Glomerular visceral epithelial cell (primary cell): Measurements from ENCODE around the gene PPP2R3B.
"Not testable (repeated sequence)": the region's sequence is repeated elsewhere in the genome, so short reads cannot be mapped to it uniquely, and the experiment has no call there.

Experiments used
- DNase-seq: peaks from one replicate; pipeline ENCODE4 v3.0.0-alpha.2; 2016; ENCODE audit errors: extremely low spot score

The PPP2R3B gene, protein sequence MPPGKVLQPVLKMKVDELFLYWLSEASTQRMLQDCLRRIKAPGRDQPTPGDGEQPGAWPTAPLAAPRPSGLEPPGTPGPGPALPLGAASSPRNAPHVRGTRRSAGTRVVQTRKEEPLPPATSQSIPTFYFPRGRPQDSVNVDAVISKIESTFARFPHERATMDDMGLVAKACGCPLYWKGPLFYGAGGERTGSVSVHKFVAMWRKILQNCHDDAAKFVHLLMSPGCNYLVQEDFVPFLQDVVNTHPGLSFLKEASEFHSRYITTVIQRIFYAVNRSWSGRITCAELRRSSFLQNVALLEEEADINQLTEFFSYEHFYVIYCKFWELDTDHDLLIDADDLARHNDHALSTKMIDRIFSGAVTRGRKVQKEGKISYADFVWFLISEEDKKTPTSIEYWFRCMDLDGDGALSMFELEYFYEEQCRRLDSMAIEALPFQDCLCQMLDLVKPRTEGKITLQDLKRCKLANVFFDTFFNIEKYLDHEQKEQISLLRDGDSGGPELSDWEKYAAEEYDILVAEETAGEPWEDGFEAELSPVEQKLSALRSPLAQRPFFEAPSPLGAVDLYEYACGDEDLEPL

DNA sequence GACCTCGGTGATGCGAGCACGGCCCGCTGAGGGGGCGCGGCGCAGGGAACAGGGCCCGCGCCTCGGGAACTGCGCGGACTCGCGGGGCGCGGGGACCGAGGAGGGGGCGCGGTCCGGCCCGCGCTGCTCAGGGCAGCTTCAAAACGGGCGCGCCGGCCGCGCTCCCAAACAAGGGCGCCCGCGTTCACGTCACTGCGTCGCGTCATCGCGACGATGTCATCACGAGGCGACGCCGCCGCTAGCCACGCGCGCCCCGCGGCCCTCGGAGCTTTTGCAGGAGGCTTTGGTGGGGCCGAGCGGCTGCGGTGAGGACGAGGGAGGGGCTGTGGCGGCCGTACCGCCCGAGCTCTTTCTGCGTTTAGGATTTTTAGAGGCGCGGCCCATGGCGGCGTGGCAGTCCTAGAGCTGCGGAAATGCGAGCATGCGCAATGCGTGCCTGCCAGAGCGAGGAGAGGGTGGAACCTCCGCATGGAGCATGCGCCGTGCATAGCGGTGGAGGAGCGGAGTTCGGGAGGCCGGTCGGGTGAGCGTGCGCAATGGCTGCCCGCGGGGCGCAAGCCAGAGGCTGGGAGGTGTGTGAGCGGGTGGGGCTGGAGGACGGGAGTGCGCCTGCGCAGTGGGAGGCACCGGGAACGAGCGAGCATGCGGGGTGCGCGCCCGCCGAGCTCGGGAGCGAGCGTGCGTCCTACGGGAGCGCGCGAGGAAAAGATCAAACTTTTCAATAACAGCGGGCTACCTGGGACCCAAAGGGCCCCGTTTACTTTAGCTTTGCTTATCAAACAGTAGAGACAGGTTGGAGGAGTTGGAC, at the start of gene PPP2R3B:
TSS of gene PPP2R3B (minus strand) at position 140 of the 808 bp plus-strand sequence. CDS start 216 bp downstream, outside the sequence.
- peak; percentile 99 for DNase-seq

DNA sequence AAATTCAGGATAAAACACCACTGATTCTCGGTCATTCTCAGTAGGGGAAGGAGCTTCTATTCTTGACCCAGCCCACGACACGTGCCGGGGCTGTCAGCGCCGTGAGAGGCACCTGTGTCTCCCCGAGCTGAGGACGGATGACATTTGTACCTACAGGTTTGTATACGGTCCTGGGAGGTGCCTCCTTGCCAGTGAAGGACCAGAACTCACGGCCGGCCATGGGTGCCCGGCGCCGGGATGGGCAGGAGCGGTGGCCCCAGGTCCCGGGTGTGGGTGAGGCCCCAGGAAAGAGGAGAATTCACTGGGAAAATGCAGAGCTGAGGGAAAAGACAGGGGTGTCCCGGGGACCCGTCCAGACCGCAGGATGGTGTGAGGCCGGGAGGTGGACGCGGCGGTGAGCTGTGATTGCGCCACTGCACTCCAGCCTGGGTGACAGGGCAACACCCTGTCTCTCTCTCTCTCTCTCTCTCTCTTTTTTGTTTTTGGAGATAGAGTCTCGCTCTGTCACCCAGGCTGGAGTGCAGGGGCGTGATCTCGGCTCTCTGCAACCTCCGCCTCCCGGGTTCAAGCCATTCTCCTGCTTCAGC, 48.9 kb upstream of the PPP2R3B start:
- DNase-seq = no peak

DNA sequence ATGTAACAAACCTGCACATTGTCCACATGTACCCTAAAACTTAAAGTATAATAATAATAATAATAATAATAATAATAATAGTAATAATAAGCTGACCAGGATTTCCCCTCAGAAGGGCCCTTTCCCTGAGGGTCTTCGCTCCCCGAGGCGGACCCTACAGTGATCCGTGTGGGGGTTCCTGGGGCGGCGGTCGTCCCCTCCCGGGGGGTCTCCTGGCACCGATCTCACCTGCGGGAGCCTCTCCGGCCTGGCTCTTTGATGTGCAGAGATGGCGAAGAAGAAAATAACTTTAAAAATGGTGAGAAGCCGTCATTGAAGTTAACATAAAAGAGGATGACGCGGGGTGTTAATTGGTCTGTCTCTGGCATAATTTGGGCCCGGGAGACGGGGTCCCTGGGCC, 48.2 kb upstream of the PPP2R3B start:
- DNase-seq = no peak

DNA sequence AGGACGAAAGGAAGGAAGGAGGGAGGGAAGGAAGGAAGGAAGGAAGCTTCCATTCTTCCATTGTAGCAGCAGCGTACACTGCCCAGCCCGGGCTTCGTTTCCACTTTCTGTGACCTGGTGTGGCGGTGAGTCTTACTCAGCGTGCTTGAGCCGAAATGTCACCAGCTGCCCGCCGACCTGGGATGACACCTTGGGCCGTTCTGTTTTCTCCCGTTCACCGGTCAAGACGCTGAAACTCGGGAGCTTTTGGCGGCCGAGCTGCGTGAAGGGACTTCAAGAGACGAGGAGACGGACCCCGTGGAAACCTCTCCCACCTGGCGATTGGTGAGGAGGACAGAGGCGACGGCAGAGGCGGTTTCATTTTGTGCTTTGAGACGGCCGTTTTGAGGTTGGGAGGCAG, 47.1 kb upstream of the PPP2R3B start:
- no peak for DNase-seq

DNA sequence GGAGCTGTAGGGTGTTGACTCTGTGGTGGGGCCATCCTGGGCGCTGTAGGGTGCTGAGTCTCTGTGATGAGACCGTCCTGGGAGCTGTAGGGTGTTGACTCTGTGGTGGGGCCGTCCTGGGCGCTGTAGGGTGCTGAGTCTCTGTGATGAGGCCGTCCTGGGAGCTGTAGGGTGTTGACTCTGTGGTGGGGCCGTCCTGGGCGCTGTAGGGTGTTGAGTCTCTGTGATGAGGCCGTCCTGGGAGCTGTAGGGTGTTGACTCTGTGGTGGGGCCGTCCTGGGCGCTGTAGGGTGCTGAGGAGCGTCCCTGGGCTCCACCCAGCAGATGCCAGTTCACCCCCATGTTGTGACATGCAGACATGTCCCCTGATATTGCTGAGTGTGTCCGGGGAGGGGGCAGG, 46.0 kb upstream of the PPP2R3B start:
- DNase-seq = not testable (repeated sequence)

DNA sequence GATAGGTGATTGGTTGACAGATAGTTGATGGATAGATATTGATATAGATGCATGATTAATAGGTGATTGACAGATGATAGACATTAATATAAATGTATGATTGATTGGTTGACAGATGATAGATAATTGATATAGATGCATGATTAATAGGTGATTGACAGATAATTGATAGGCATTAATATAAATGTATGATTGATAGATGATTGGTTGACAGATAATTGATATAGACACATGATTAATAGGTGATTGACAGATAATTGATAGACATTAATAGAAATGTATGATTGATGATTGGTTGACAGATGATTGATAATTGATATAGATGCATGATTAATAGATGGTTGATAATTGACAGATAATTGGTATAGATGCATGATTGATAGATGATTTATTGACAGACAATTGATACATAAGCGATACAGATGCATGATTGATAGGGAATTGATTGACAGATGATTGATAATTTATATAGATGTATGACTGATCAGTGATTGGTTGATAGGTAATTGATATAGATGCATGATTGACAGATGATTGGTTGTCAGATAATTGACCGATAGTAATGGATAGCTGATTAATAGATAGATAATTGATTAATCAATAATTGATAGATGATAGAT, 44.9 kb upstream of the PPP2R3B start:
- no peak for DNase-seq

DNA sequence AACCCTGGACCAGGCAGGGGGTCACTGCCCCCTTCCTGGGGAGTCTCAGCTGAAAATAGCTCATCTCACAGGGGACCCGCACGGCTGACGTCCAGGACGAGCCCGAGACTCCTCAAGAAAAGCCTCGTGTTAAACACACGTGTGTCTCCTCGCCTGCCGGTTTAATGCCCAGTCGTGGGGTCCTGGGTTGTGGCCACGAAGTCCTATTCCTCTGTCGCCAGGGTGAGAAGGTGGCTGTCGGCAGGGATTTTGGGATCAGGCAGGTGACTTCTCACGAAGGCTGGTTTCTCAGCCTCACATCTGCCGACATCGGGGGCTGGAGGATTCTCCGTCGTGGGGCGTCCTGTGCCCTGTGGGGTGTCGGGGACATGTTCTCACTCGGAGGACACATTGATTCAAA, 44.3 kb upstream of the PPP2R3B start:
- no peak for DNase-seq

DNA sequence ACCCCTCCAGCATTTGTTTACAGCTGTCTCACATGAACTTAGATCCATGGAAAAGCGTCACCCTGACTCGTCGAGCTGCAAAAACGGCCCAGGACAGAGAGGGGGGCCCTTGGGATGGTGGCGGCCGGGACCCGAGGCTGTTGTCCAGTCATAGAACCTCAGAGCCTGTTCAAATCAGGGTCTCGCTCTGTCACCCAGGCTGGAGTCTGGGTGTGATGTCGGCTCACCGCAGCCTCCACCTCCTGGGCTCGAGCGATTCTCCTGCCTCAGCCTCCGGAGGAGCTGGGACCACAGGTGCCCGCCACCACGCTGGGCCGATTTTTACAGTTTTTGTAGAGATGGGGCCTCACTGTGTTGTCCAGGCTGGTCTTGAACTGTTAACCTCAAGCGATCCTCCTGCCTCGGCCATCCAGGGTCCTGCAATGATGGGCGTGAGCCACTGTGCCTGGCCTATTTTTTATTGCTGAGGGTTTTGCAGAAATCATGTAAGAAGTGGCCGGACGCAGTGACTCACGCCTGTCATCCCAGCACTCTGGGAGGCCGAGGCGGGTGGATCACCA, 42.6 kb upstream of the PPP2R3B start:
- DNase-seq = no peak

DNA sequence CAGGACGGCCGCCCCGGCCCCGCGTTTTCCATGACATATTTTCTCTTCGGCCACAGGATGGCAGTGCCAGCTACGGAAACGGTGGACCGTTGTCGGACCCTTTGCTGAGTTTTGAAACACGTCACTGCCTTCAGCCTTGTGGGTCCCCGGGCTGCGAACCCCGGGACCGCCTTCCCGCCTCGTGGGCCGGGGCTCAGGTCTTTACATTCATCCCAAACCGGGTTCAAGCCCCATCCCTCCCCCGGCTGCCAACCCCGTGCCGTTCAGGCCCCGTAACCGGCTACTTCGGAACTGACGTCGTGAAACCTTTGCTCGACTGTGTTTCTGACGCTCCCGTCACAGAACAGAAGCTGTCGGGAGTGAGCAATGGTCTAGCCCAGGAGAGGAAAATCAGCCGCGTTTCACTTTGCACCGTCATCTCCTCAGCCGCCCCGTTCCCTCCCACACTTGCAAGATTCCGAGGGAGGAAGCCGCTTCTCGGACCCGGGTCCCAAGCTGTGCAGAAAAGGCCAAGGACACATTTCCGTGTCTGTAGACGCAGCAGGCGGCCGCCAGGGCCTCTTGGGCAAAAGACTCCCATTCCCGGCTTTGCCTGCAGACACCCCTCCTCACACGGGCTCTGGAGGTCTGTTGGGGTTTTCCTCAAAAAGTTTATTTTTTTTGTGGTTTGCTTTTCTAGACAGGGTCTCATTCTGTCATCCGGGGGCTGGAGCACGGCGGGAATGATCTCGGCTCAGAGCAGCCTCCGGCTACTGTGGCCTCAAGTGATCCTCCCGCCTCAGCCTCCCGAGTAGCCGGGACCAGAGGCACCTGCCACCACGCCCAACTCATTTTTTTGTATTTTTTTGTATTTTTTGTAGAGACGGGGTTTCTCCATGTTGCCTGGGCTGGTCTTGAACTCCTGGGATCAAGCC, 41.4 kb upstream of the PPP2R3B start:
- no peak for DNase-seq

DNA sequence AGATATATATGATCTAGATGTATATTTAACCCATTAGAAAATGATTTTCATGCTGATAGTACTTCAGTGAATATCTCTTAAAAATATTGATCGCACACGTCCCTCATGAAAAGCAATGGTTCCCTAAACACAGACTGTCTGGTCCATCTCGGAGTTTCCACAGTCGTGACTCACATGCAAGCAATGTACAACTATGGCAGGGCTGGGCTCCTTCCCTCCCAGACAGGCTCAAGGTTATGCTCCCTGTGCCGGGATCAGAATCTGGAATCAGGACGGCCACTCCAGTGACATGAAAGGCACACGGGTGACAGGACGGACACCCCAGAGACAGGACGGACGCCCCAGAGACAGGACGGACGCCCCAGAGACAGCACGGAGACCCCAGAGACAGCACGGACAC, 40.2 kb upstream of the PPP2R3B start:
- DNase-seq = no peak

DNA sequence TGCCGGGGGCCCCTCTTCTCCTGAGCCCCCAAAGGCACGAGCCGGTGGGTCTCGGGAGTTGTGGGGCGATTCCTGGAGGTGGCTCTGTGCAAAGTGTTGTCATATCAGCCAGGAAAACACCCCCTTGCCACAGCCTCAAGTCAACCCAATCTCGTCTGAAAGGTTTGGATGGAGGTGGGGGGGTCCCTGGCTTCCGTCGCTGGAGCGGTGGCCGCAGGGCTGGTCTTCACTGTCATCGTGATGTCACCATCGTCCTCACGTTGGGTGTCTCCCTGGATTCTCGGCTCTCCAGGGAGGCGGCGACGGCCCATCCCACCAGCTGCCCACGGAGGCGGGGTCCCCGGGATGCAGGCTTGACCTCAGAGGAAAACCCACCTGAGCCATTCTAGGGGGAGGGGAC, 38.3 kb upstream of the PPP2R3B start:
- no peak for DNase-seq

DNA sequence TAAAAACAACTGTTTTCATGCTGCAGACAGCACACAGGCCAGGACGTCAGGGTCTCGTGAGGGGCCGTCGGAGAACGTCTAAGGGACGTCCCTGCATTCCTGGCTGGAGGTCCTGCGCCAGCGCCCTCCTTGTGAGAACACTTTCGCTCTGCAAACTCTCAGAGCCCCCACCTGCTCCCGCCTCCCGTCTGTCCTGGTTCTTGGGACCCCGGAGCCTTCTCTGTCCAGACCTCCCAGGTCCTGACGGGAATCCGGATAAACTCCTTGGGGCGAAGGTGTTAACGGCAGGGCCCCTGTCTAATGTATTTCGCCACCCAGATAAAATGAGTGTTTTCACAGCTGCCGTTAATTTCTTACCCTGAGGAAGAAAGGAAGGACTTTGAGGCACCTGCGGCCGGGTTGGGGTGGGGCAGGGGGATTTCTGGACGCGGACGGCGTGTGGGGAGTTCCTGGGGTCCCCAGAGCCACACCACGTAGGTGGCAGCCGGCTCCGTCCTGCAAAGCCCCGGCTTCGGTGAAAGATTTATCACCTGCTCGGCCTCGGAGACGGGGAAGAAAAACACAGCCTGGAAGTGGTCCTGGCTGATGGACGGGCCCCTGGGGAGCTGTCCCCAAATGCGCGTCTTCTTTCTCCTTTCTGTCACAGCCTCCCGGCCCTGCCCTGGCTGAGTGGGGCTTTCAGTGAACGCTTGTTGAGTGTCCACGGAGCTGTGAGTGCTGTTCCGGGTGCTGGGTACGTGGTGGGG, 35.1 kb upstream of the PPP2R3B start:
- no peak for DNase-seq

DNA sequence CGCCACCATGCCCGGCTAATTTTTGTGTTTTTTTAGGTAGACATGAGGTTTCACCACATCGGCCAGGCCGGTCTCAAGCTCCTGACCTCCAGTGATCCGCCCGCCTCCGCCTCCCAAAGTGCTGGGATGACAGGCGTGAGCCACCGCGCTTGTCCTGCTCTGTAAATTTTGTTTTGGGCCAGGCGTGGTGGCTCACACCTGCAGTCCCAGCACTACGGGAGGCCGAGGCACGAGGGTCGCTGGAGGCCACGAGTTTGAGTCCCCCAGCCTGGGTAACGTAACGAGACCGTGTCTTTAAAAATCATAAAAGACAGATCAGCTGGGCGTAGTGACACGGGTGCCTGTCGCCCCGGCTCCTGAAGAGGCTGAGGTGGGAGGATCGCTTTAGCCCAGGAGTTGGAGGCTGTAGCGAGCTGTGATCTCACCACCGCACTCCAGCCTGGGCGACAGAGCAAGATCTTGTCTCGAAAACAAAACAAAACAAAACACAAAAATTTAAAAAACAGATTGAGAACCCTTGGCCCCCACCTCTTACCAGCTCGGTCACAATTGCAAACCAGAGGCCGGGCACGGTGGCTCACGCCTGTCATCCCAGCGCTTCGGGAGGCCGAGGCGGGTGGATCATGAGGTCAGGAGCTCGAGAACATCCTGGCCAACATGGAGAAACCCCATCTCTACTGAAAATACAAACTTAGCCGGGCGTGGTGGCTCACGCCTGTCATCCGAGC, 34.0 kb upstream of the PPP2R3B start:
- no peak for DNase-seq

DNA sequence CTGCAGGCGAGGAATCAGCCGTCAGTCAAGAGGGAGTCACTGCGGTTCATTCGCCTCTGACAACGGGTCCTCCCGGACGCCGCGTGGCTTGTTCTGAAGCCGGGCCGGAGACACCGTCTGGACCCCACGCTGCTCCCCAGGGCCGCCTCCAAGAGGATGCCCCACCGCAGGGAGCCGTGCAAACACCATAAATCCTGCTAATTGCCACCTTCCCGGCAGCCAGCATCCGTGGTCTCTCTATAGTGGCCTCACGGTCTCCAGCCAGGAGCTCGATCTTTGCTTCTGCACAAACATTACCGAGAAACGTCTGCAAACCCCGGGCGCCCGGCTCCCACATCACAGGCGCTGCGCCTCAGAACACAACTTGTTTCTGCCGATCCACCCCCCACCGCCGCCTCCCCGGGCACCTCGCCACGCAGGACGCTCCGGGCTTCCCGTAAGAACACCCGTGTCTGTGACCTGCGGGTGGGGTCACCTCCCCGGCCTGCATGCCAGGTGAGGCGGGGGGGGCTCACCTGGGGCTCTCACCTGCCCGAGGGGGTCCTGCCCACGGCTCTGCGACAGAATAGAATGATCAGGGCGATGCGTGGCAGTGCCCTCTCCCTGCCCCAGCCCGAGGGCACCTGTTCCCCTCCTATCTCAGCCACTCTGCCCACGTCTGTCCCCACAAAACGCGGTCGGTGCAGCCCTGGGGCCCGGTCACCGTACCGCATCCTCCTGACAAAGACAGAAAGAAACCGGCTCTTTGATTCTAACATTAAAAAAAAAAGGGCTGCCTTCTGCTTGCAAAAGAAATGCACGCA, 32.4 kb upstream of the PPP2R3B start:
- DNase-seq = no peak

DNA sequence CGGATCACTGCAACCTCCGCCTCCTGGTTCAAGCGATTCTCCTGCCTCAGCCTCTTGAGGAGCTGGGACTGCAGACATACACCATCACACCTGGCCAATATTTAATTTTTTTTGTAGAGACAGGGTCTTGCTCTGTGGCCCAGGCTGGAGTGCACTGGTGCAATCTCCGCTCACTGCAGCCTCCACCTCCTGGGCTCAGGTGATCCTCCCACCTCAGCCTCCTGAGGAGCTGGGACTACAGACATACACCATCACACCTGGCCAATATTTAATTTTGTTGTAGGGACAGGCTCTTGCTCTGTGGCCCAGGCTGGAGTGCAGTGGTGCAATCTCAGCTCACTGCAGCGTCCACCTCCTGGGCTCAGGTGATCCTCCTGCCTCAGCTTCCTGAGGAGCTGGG, 28.8 kb upstream of the PPP2R3B start:
- DNase-seq = not testable (repeated sequence)

DNA sequence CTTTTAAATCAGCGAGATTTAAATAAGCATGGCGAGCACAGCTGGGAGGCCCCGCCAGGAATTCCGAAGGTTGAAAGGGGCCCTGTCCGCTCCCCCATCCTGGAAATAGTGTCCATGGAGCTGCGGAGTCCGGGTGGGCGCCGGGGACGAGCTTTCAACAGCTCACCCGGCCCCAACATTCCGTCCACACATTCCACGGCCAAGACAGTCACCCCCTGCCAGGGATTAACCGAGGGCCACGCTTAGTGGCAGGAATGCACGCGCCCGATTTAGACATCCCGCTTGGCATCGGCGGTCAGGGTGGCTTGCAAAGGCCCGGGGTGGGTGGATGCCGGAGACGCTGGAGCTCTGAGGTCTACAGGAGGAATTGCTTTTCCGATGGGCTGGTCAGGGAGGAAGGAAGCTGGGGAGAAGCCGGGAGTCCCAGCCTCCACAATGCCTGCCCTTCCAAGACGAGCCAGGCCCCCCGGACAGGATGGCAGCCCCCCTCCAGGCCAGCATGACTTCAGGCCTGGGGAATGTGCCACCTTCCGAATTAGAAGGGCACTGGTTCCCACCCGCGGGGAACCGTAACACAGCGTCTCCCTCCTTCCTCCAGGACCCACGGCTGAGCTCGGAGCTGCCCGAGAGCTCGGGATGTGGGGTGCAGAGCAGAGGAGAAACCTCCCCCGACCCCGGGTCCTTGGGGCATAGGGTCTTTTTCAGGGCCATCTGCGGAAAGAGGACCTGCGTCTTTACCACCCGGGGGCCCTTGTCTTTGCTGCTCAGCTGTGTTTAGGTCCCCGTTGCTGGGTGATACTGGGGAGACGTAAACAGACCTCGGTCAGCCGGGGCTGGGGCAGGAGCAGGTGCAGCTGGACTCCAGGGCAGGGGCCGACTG, 26.9 kb upstream of the PPP2R3B start:
- DNase-seq = peak; percentile 71

DNA sequence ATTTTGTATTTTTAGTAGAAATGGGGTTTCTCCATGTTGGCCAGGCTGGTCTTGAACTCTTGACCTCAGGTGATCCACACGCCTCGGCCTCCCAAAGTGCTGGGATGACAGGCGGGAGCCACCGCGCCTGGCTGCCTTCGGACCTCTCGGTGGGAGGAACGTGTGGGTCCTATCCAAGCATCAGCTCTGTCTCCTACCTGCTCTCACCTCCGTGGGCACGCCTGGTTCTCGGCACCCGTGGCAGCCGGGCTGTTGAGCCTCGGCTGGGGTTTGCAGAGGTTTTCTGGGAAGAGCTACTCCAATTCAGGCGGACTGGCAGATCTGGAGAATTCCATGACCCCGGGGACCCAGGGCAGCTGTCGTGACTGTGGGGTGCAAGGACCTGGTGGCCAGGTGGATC, 23.6 kb upstream of the PPP2R3B start:
- DNase-seq = no peak
